SK-N-SH (cell line): ENCODE results near the gene REXO1. TPM values are rescaled to one million over a fixed set of nuclear protein-coding genes. Genes with fewer than 3 reads are reported as not detected.

ENCODE experiments used
- CTCF ChIA-PET: fragments of 300-600, 350-600 bp; formaldehyde crosslinking; extraction: SDS; loops from one replicate; lab custom pipeline; 2021; lab: Yijun Ruan, JAX
- POLR2A ChIA-PET: fragments of 350-600 bp; sonication (Branson Sonifier 250); formaldehyde crosslinking; extraction: SDS; loops from one replicate; lab custom pipeline; 2020; ENCODE audit warnings: antibody characterized with exemption, inconsistent platforms; lab: Yijun Ruan, JAX
- DNase-seq: peaks from one replicate; pipeline ENCODE4 v3.0.0; 2012
- H2AFZ ChIP-seq: fragments of 200-600 bp; sonication (generic); 2 replicates; pipeline ENCODE4 v1.8.1; 2016; ENCODE audit warnings: antibody characterized with exemption, mild to moderate bottlenecking, low read depth
- H3F3A ChIP-seq: fragments of 200-600 bp; sonication (generic); replicated peaks from 2 replicates; pipeline ENCODE3; 2016; ENCODE audit warnings: antibody characterized with exemption, mild to moderate bottlenecking; ENCODE audit not compliant: insufficient read depth
- H3K27ac ChIP-seq, 2 experiments: fragments of 200-500 bp in 1 of 2; fragments of 200-600 bp in 1 of 2; sonication (Bioruptor generic) in 1 of 2; sonication (generic), shearing (Covaris generic) in 1 of 2; 2 replicates each; pipeline versions ENCODE4 v1.5.1 to v1.6.1; 2014 to 2016; ENCODE audit warnings: low read depth in 2 of 2, inconsistent platforms in 1 of 2, low read length in 1 of 2, mild to moderate bottlenecking in 1 of 2, mixed read lengths in 1 of 2
- H3K27me3 ChIP-seq: fragments of 200-600 bp; sonication (generic), shearing (Covaris generic); 2 replicates; pipeline ENCODE4 v1.6.1; 2016; ENCODE audit warnings: mixed run types; ENCODE audit not compliant: insufficient read depth
- H3K36me3 ChIP-seq, 2 experiments: fragments of 200-500 bp in 1 of 2; fragments of 200-600 bp in 1 of 2; sonication (Bioruptor generic) in 1 of 2; sonication (generic) in 1 of 2; replicated peaks in 1 of 2; 2 replicates each; pipeline versions ENCODE3 to v1.5.1; 2014 to 2016; ENCODE audit warnings: low read length in 1 of 2, mild to moderate bottlenecking in 1 of 2; ENCODE audit not compliant: insufficient read depth in 2 of 2, control insufficient read depth in 1 of 2
- H3K4me1 ChIP-seq, 2 experiments: fragments of 200-500 bp in 1 of 2; fragments of 200-600 bp in 1 of 2; sonication (Bioruptor generic) in 1 of 2; sonication (generic), shearing (Covaris generic) in 1 of 2; 2 replicates each; pipeline versions ENCODE4 v1.5.1 to v1.6.1; 2014 to 2016; ENCODE audit warnings: low read depth in 1 of 2, low read length in 1 of 2, mixed run types in 1 of 2; ENCODE audit not compliant: insufficient read depth in 2 of 2, control insufficient read depth in 1 of 2
- H3K4me2 ChIP-seq: fragments of 200-600 bp; sonication (generic), shearing (Covaris generic); 2 replicates; pipeline ENCODE4 v1.6.1; 2017; ENCODE audit warnings: mixed run types
- H3K4me3 ChIP-seq, 2 experiments: fragments of 200-500 bp in 1 of 2; fragments of 200-600 bp in 1 of 2; sonication (Bioruptor generic) in 1 of 2; sonication (generic), shearing (Covaris generic) in 1 of 2; 2 replicates each; pipeline versions ENCODE4 v1.5.1 to v1.8.1; 2014 to 2016; ENCODE audit warnings: low read depth in 2 of 2, inconsistent platforms in 1 of 2, low read length in 1 of 2, mild to moderate bottlenecking in 1 of 2, mixed read lengths in 1 of 2, moderate library complexity in 1 of 2
- H3K79me2 ChIP-seq: fragments of 200-600 bp; sonication (generic); 2 replicates; pipeline ENCODE4 v1.8.1; 2017; ENCODE audit warnings: mild to moderate bottlenecking; ENCODE audit not compliant: insufficient read depth
- H3K9ac ChIP-seq: fragments of 200-600 bp; sonication (generic); 2 replicates; pipeline ENCODE4 v1.6.1; 2017; ENCODE audit warnings: mixed run types
- H3K9me2 ChIP-seq: fragments of 200-600 bp; sonication (generic); 2 replicates; pipeline ENCODE4 v1.6.1; 2017; ENCODE audit warnings: mixed run types
- H3K9me3 ChIP-seq: fragments of 200-600 bp; sonication (generic); 2 replicates; pipeline ENCODE4 v1.6.1; 2017; ENCODE audit warnings: mixed run types, mild to moderate bottlenecking, moderate library complexity
- H4K20me1 ChIP-seq: fragments of 200-600 bp; sonication (generic); 2 replicates; pipeline ENCODE4 v1.6.1; 2017; ENCODE audit warnings: mild to moderate bottlenecking, mixed run types; ENCODE audit not compliant: insufficient read depth
- CTCF ChIP-seq: fragments of 200-600 bp; sonication (generic); IDR thresholded peaks from 2 replicates; pipeline ENCODE4 v1.6.1; 2017; ENCODE audit warnings: antibody characterized with exemption, mild to moderate bottlenecking, moderate library complexity
- ELF1 ChIP-seq: IDR thresholded peaks from 2 replicates; pipeline ENCODE4 v1.4.0; 2012
- EP300 ChIP-seq, 2 experiments: IDR thresholded peaks; 2 replicates each; pipeline versions ENCODE4 v1.4.0 to v1.6.1; 2012; ENCODE audit warnings: borderline replicate concordance in 1 of 2, low read depth in 1 of 2, low read length in 1 of 2
- IRF3 ChIP-seq: fragments of 150-350 bp; IDR thresholded peaks from 2 replicates; pipeline ENCODE4 v1.6.1; 2016; ENCODE audit warnings: mild to moderate bottlenecking, low read depth, low read length
- JUND ChIP-seq: IDR thresholded peaks from 2 replicates; pipeline ENCODE4 v1.4.0; 2012
- MEF2A ChIP-seq: IDR thresholded peaks from 2 replicates; pipeline ENCODE4 v1.4.0; 2012; ENCODE audit warnings: low read depth, borderline replicate concordance
- PBX3 ChIP-seq: IDR thresholded peaks from 2 replicates; pipeline ENCODE4; 2012
- RAD21 ChIP-seq: IDR thresholded peaks from 2 replicates; pipeline ENCODE4 v1.6.1; 2012; ENCODE audit warnings: mild to moderate bottlenecking, low read length
- RCOR1 ChIP-seq: fragments of 150-350 bp; IDR thresholded peaks from 2 replicates; pipeline ENCODE4 v1.6.1; 2017; ENCODE audit warnings: antibody characterized with exemption, low read length
- RXRA ChIP-seq: IDR thresholded peaks from 2 replicates; pipeline ENCODE4 v1.4.0; 2012; ENCODE audit warnings: low read depth, mild to moderate bottlenecking, borderline replicate concordance
- TAF1 ChIP-seq: IDR thresholded peaks from 2 replicates; pipeline ENCODE4 v1.6.1; 2012; ENCODE audit warnings: low read depth, mild to moderate bottlenecking, low read length, moderate library complexity, borderline replicate concordance
- YY1 ChIP-seq: IDR thresholded peaks from 2 replicates; pipeline ENCODE4 v1.4.0; 2012; ENCODE audit warnings: low read depth, mild to moderate bottlenecking
- WGBS: methylation state at CpG from one replicate; pipeline ENCODE4 v1.1.6; 2017; ENCODE audit warnings: low lambda C conversion rate; 5-methylcytosine and 5-hydroxymethylcytosine counted together
- polyA plus RNA-seq, 3 experiments: library from polyadenylated mRNA; depleted of rRNA; stranded (reverse); fragments of >200 nt; gene quantifications; 2 replicates each; pipeline ENCODE4 v1.2.3, GENCODE V29; 2012
- TF ChIP-seq, protein P1 (sequence below): IDR thresholded peaks from 2 replicates; pipeline ENCODE4 v1.4.0; 2012; ENCODE audit warnings: low read depth

The REXO1 gene
- polyA plus RNA-seq, 1 of the 3 experiments (the other 2 are of a cell fraction): 18.8 TPM

- DNase-seq: no peak
Observed at GRCh38 chr19:1868971-1869370, 20.7 kb upstream of the REXO1 start.

DNA sequence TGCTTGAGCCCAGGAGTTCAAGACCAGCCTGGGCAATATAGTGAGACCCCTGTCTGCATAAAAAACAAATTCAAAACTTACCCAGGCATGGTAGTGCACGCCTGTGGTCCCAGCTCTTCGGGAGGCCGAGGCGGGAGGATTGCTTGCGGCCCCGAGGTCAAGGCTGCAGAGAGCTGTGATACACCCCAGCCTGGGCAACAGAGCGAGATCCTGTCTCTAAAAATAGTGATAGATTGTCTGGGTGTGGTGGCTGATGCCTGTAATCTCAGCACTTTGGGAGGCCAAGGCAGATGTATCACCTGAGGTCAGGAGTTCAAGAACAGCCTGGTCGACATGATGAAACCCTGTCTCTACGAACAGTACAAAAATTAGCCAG, 19.1 kb upstream of the REXO1 start:
- peaks cover 3% of the 10 kb centered on the region for H4K20me1 ChIP-seq
- H3K9me3 ChIP-seq: no peaks in the 10 kb centered on the region
- H3K4me3 ChIP-seq: no peak overlapping the region
- TF ChIP-seq PBX3 (no peak), RXRA (no peak), IRF3 (no peak), ELF1 (no peak), RCOR1 (no peak), CTCF (no peak), TAF1 (no peak), RAD21 (no peak), JUND (no peak)
- WGBS: 100% methylated on average over 8 of the region's 9 CpGs
- no peaks in the 10 kb centered on the region for H3K27me3 ChIP-seq
- H3K4me1 ChIP-seq: peaks cover 3 to 6% of the 10 kb centered on the region in 2 experiments; a peak in 2 of 4 replicates
- H3K9me2 ChIP-seq: no peaks in the 10 kb centered on the region
- peaks cover 13% of the 10 kb centered on the region for H3F3A ChIP-seq
- peaks cover 64% of the 10 kb centered on the region for H3K79me2 ChIP-seq
- no peak overlapping the region for H2AFZ ChIP-seq
- no peak overlapping the region for H3K9ac ChIP-seq
- DNase-seq: no peak
- H3K4me2 ChIP-seq: no peak overlapping the region
- peaks cover 3% of the 10 kb centered on the region in 2 experiments for H3K36me3 ChIP-seq
- CTCF ChIA-PET: no interaction called here
- no peak overlapping the region for H3K27ac ChIP-seq
- POLR2A ChIA-PET: no interaction called here

More at GRCh38 chr19:1868971-1869370, 20.7 kb upstream of the REXO1 start:
- ChIA-PET POLR2A (interaction anchor here (0.7 kb wide), 1 partner anchor 16 kb away, joined by 3 read pairs; the partner anchor contains the start of gene ABHD17A), CTCF (interaction anchor here (0.6 to 1.4 kb wide), 2 partner anchors 28 to 31 kb away, joined by 3 to 4 read pairs; no protein-coding TSS in a partner anchor)
- TF ChIP-seq RXRA: no peak
- TF ChIP-seq JUND: no peak
- no peak for TF ChIP-seq EP300 (IDR thresholded peaks at IDR 0.05; ENCODE audit: borderline replicate concordance in 1 of 2, low read depth in 1 of 2, low read length in 1 of 2)
- no peak for TF ChIP-seq MEF2A
- TF ChIP-seq YY1: no peak
- TF ChIP-seq, protein P1, sequence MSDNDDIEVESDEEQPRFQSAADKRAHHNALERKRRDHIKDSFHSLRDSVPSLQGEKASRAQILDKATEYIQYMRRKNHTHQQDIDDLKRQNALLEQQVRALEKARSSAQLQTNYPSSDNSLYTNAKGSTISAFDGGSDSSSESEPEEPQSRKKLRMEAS: no peak
- Histone ChIP-seq H3K4me2 (no peak overlapping the region), H3K36me3 (peaks cover 3 to 9% of the 10 kb centered on the region in 2 experiments), H3K27me3 (no peaks in the 10 kb centered on the region), H3K4me1 (peaks cover 15 to 22% of the 10 kb centered on the region in 2 experiments), H3F3A (peaks cover 13% of the 10 kb centered on the region), H3K79me2 (peaks cover 73% of the 10 kb centered on the region), H3K27ac (no peak overlapping the region), H3K9me3 (no peaks in the 10 kb centered on the region), H3K4me3 (no peak overlapping the region), H3K9me2 (no peaks in the 10 kb centered on the region), H2AFZ (no peak overlapping the region), H3K9ac (no peak overlapping the region), H4K20me1 (0 out of 2 replicates have a peak, but pooled peaks cover 2% of the 10 kb centered on the region)
- WGBS: 93% methylated on average over 7 of the region's 7 CpGs
